HG03108 (cell line): ENCODE data around the gene HOXA13.

Experiments
- ATAC-seq: cut with Tn5 transposase; IDR thresholded peaks from one replicate; pipeline ENCODE4 v1.9.1; 2021; ENCODE audit warnings: moderate library complexity; ENCODE audit not compliant: unreplicated experiment

The HOXA13 gene

DNA sequence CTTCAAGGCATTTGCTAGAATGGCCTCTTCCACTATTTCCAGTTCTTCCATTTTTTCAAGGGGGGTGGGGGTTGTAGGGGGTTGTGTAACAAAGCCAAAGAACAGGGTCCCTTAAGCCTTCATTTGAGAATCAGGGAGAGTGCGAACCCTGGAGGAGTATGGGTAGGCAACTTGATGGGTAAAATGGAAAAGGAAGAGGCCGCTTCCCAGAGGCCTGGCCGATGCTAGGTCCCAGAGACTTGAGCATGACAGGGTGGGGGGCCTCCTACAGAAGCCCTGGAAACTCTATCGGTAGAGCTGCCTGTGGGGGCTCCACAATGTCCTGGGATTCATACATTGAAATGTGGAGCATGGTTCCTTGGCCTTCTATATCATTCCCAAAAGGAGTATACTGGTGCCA, 9.1 kb upstream of the HOXA13 start:
- ATAC-seq = no peak

DNA sequence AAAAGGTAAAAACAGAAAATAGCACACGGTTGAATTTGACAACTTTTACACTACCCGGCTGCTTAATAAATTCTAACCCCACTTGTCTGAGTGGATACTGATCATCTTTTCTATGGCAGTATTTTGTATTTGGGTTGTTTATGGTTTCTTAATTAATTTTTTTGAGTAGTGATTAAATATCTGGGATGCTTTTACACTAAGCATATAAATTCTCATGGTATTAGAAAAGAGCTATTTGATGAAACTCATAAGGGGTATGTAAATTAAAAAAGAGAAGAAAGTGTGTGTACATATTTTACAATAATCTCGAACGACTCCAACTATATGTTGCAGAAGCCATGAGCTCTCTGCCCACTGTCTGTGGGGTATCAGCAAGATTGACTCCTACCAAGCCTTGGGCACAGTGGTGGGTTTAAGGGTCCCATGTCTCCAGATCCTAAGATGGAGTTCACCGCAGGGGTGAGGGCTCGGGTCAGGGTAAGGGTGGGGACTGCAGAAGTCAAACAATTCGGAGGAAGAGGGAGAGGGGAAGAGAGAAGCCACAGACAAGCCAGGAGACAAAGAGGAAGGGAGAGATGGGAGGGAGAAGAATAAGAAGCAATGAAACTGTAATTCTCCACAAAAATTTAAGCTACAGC, 7.6 kb upstream of the HOXA13 start:
- ATAC-seq = no peak

DNA sequence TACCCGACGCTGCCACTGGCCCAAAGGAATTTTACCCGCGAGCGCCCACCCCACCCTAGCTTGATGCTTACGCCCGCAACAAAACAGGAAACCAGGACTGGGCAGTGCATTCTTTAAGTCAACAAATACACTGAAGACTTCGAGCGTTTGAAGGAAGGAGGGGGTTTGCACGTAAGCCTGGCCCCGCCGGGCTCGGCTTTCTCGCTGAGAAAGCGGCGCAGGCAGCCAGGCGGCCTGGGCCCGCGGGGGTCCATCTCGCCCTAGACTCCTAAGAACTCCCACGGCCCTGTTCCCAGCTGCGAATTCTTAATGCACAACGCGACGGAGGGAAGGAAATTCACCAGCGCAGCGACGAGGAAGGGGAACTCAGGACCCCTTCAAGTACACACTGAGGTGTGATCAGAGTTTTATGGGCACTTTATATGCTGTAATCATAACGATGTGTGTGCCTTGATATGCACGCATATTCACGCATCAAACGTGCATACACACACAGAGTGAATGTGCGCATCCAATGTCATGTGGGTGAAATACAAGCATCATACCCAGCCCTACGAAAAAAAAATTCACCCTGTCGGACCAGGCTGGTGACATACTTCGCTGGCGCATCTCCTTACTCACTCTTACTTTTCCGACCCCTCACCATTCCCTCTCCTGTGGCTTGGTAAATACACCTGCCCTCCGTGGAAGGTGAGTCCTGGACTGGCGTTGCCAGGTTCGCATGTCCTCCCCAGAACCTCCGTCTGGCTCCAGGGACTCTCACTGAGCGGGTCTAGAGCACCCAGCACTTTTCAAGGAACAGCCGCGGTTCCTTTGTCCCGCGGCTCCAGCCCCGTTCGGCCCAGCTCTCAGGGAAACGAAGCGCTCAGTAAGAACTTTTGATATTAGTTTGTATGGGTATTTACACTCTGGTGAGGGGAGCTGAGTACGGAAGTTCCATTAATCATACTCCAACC, 5.7 kb upstream of the HOXA13 start:
- ATAC-seq = no peak

DNA sequence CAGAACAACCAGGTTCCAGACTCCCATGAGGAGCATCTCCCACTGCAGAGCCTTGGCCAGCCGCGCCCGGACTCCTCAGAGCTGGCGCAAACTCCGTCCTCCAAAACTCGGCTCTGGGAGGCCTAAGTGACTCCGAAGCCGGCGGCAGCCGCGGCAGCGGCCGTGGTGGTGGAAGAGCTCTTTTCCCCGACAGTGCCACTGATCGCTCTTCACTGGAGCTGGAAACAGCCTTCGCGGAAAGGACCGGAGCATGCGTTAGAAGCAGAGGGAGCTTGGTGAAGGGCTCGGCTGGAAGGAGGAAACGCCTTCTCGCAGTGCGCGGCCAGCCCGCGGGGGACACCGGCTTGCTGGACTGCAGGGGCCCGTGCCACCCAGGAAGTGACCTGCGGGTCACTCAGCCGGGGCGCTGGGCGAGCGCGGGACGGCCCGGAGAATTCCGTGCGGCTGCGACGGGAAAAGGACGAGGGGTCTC, 5.0 kb upstream of the HOXA13 start:
- ATAC-seq = no peak

DNA sequence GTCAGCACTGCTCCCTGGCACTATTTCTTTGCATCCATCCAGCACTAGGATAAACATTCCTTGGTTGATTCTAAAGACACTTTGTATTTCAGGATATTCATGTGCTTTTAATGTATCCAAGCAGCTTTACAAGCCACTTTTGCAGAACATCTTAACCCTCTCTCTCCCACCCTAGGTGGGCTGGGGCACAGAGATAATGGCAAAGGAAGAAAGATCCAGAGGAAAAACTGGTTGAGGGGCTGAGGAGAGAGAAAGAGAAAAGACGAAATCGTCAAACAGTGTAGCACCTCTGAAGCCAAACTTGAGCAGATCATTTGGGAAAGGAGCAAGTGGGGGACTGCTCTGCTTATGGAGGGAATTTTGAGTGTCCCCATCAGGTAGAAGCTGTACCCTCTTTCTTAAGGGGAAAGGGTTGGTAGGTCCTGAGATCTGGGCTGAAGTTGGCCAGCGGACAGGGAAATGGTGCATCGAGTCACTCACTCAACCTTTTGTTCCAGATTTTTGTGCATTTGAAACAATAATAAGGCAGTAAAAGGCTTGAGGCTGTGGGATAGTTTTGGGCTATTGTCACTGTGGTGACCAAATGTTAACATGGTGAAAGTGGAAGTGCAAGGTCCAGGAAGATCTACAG, 4.2 kb upstream of the HOXA13 start:
- no peak for ATAC-seq

DNA sequence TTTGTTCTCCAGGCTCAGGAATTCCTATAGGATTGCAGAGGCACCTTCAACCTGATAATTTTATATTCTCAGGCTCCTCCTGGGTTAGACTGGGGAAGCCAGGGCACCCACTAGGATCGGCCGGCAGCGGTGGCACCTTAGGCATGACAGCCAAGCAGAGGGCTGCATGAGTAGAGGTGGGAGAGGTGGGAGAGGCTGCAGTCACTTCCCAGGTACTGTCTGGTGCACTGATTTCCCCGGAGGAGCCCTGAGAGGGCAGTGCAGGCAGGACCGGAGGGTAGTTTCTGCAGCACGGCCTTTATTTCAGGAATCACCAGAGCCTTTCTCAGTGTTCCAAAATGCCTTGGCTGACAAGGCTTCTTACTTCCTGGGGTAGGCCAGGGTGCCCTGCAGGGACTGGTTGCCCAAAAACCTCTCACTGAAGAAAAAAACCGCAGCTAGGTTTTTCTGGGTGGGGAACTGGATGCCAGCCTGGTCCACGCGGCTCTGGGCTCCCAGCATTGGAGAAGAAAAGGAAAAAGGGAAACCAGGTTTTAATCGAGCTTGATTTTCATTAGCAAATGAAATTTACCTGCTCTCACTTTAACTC, 3.6 kb upstream of the HOXA13 start:
- no peak for ATAC-seq

DNA sequence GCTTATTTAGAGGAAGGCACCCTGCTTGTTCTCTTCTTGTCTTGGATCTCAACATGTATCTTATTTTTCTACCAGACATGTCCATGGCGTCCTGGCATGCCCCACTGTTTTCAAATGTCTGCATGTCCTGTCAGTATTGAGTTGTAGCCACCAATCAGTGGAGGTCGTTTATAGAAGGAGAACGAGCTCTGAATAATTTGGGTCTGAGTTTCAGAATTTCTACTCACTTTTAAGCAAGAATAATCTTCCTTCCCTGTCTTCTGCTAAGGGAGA, 2.9 kb upstream of the HOXA13 start:
- ATAC-seq = no peak

DNA sequence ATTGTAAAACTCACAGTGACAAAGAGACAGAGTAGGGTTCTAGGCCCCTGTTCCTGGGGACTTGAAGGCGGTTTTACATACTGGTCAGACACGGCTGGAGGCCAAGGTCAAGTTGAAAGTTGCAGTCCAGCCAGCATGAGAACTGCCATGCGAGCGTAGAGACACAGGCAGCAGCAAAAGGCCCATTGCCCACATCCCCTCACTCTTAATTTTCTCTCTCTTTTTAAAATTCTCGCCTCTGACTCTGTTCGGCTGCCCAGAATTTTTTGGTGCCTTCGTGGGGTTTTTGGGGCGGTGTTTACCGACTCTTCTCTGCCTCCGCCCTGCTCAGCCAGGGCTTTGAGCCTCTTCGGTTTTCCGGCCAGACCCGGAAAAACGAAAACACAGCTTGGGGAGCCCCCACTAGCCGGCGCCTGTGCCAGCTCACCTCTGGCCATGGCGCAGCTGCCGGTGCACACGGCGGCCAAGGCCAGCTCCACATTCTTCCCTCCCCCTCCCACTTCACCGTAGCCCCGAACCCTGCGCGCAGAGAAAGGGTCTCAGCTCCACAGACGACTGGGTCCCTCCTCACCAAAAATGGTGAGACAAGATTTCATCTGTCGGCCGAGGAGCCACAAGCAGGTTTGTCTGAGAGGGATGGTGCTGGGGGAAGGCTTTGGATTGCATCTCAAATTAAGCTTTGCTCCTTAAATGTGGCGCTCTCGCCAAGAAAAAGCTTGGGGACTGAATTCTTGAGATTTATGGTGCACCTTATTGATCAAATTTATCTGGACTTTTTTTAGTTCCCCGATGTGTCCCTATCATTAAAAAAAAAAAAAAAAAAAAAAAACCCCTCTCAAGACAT, 2.3 kb upstream of the HOXA13 start:
- ATAC-seq = no peak

DNA sequence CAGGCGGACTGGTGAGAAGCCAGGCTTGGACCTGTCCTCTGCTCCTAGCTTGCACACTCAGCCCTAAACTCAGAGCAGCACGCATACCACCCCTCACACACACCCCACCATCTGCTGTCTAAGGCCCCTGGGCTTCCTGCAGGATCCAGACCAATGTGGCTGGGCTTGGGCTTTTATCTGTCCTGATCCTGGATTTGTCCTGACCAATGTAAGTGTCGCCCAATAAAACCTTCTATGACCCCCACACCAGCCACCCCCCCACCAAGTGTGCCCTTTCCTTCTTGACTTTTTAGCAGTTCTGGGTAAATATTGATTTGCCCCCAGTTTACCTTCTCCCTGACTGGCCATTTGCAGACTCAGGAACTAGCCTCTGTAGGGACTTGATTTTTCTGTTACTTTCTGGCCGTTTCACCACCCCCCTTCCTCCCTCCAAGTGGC, 1.7 kb upstream of the HOXA13 start:
- no peak for ATAC-seq

DNA sequence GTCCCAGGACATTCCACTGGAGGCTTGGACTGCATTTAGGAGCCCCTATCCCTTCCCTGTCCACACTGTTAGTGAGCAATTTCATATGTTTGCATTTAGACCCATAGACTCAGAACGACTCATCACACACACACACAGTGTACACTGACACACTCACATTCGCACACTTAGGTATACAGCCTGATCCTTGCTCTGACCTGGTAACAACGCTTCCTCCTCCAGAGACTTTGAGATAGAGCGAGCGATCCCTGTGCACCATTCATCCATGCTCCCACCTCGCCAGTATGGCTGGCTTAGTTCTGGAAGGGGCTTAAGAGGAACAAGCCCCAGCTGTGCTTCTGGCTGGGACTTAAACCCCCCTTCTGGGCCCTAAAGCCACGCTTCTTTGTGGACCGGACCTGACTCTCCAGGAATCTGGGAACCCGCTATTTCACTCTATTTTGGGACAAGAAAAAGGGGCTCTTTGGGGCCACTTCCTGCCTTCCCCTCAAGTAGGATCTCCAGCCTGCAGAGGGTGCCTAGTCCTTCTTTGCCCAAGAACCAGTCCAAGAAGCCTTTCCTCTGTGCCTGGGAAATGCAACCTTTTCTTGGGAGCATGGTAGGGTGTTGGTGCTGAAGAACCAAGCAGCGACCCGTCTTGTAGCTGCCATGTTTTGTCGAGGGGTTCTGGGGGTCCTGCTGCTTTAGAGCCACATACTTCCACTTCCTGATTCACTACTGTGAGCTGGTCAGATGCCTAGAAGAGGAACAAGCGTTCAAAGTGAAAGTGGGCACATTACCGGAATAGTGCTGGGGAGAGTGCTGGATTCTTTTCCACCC, 1.1 kb upstream of the HOXA13 start:
- ATAC-seq = no peak

DNA sequence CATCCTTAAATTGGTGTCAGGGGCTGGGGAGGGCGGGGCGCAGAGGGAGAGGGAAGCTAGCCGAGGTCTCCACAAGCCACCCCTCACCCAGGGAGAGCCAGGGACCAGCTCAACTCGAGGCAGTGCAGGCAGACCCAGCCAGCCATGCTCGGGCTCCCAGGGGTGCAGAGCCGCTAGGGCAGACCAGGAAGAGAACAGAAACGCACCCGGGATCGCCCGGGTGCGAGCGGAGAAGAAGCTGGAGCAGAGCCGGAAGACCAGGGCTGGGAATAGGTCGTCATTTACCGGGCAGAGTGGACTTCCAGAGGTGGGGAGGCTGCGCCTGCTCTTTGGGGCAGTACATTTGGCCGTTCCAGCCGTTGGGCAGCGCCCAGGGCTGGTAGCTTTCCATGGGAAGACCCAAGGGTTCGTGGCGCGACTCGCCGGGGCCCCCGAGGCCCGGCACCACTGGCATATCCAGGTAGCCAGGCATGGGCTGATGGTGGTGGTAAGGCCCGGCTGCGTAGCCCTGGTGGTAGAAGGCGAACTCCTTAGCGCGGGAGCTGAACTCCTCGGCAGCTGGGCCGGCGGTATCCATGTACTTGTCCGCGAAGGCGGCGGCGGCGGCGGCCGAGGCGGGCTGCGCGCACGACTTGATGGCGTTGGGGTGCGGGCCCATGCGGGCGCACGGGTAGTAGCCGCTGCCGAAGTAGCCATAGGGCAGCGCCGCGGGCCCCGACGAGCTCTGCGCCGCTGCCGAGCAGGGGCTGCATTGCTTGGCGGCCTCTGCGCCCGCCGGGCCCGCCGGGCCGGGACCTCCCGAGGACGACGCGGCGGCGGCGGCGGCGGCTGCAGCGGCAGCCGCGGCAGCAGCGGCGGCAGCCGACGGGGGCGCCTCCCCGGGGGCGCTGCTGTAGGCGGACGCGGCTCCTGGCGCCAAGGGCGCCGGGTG, 755 bp downstream of the HOXA13 start:
- no peak for ATAC-seq

DNA sequence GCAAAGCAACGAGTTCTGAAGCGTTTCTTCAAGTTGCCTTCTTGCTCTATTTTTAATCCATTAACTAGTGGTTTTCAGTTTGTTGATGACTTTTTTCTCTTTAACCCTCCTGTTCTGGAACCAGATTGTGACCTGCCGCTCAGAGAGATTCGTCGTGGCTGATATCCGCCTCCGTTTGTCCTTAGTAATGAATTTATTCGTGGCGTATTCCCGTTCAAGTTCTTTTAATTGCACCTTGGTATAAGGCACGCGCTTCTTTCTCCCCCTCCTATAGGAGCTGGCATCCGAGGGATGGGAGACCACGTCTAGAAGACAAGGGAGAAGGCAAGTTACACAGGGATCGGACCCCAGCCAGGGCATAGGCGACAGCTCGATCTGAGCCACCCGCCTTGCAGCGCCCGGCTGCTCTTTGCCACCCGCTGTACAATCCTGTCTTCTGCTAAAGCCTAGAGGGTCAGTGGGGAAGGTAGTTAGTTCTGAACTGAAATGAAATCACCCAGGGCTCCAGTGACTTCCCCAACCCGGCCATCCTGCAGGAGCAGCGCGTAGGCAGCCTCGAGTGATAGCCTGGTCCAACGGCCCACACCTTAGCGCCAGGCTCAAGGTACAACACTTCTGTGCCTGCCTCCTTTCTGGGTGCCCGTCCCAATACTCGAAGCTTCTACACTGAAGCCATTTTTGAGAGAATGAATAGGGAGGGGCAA, 1.6 kb downstream of the HOXA13 start:
- ATAC-seq = no peak

DNA sequence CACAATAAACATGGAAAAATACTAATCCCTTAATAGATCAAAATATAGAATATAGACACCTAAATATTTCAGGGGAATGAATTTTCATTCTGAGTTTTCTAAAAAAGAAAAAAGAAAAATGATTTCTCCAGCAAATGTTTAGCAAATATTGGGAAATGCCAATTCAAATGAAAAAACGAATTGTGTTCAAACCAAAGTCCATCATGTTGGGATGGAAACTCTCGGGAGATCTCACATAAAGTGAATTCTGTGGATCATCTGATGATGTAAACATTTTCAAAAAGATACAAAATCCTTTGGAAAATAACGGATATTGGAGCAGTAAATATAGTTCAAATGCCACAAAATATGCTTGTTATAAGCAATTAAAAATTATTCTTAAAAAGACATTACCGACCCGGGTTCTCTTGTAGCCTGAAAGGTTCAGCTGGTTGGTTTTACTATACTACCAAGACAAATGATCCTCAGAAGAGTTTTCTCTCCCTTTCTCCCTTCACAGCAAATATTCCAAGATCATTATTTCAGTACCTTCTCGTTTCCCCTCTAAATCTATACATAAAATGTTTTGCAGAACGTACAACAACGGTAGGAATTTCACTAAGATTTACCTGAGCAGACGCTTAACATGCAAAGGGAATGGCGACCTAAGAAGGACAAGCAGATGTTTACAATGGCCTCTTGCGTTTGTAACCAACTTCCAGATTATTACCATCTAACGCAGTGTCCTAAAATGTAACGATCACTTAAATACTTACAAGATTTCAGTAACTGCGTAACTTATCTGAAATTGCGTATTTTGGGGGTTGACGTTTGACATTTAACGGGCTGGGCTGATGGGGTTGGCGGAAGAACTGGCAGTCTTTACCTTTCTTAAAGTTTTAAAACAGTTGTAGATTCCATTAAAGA, 2.5 kb downstream of the HOXA13 start:
- ATAC-seq = no peak

DNA sequence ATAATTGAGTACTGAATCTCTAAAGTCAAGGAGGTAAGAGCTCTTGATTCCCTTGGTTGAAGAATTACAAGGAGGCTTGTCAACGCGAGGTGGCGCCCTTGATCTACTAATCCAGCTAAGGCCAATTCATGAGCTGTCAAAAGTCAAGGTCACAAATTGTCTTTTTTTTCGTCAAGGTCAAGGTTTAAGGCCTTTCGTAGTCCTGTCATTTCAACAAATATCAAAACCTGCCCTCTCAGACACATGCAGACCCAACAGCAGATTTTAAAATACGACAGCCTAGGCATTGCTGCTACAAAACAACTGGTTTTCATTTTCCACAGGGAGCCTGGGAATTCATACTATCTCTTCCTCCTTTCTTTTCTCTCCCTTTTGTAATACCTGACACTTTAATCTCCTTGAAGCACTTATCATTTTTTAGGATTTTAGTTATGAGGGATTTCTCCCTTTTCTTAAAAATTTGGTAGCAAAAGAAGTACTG, 3.6 kb downstream of the HOXA13 start:
- no peak for ATAC-seq

DNA sequence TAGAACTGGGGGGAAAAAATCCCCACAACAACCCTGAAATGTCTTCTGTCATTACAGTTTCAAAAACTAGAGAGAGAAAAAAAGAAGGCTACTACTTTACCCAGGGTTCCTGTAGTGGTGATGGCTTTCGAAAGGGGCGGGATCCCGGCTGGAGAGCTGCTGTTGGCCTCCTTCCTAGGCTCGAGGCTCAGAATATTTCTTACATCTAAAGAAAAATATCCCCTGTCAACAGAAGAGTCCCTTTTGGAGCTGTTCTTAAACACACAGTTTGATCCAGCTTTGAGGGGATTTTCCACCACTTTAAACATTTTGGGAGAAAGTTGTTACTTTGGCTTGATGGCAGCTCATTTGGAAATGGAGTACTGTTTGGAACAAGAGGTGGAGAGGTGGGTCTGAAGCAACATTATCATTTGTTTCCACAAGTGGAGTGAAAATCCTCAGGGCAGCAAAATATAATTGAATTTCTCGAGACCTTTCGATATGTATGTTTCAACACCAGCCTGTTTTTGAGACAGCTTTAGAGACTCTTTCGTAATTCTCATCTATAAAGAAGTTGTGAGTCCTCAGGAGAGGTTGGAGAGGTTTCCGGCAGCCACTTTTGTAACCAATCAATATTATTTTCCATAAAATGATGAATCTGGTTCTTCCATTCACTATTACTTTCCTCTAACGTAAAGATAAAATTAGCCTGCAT, 5.1 kb downstream of the HOXA13 start:
- ATAC-seq = no peak

DNA sequence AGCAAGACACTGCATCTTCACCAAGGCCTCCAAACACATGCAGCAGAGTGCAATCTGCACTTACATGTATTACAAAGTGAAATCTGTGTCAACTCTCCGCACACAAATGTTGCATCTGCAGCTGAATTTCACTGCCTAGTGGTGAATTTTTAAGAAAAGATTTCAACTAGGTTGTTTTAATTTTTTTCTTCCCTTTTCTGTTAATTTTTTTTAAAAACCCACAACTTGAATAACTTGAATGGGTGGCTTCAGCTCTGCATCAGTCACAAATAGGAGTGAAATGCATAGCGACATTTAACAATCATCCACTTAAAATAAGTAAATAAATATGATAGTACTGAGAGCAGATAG, 5.9 kb downstream of the HOXA13 start:
- no peak for ATAC-seq
